Loucy (cell line): ENCODE data around the gene CCDC59.

Experiments
- H2AFZ ChIP-seq: fragments of 200-600 bp; sonication (generic); 2 replicates; pipeline ENCODE4 v1.6.0; 2016; ENCODE audit warnings: antibody characterized with exemption, mild to moderate bottlenecking, low read length, moderate library complexity
- H3F3A ChIP-seq: fragments of 200-600 bp; 2 replicates; pipeline ENCODE4 v1.6.0; 2016; ENCODE audit warnings: antibody characterized with exemption, low read depth, mild to moderate bottlenecking
- H3K27me3 ChIP-seq: fragments of 200-600 bp; sonication (generic); 2 replicates; pipeline ENCODE4 v1.6.1; 2014; ENCODE audit warnings: low read length, mild to moderate bottlenecking; ENCODE audit not compliant: insufficient read depth, poor library complexity, severe bottlenecking
- H3K36me3 ChIP-seq: fragments of 200-600 bp; sonication (generic); 2 replicates; pipeline ENCODE4 v1.6.1; 2016; ENCODE audit warnings: low read length; ENCODE audit not compliant: insufficient read depth
- H3K4me1 ChIP-seq: fragments of 200-600 bp; sonication (generic); 2 replicates; pipeline ENCODE4 v1.5.1; 2014; ENCODE audit warnings: low read length, mild to moderate bottlenecking; ENCODE audit not compliant: insufficient read depth, poor library complexity, severe bottlenecking
- H3K4me2 ChIP-seq: fragments of 200-600 bp; sonication (generic); 2 replicates; pipeline ENCODE4 v1.6.0; 2014; ENCODE audit warnings: antibody characterized with exemption, low read length, low read depth, mild to moderate bottlenecking; ENCODE audit not compliant: poor library complexity, severe bottlenecking
- H3K4me3 ChIP-seq: fragments of 200-600 bp; sonication (generic); 2 replicates; pipeline ENCODE4 v1.5.1; 2014; ENCODE audit warnings: low read length, mild to moderate bottlenecking, mixed read lengths; ENCODE audit not compliant: poor library complexity, severe bottlenecking
- H3K79me2 ChIP-seq: fragments of 200-600 bp; sonication (generic); 2 replicates; pipeline ENCODE4 v1.6.1; 2014; ENCODE audit warnings: low read length; ENCODE audit not compliant: insufficient read depth
- H3K9ac ChIP-seq: fragments of 200-600 bp; sonication (generic); 2 replicates; pipeline ENCODE4 v1.6.0; 2014; ENCODE audit warnings: mild to moderate bottlenecking, low read depth, low read length, moderate library complexity; ENCODE audit not compliant: poor library complexity, severe bottlenecking
- H3K9me2 ChIP-seq: fragments of 200-600 bp; sonication (generic); replicated peaks from 2 replicates; pipeline ENCODE4 v1.6.1; 2016; ENCODE audit warnings: low read depth, low read length, mixed read lengths
- H3K9me3 ChIP-seq: fragments of 200-600 bp; sonication (generic); 2 replicates; pipeline ENCODE4 v1.6.1; 2014; ENCODE audit warnings: mild to moderate bottlenecking, antibody characterized with exemption, low read length, low read depth; ENCODE audit not compliant: insufficient read depth
- H4K20me1 ChIP-seq: fragments of 200-600 bp; sonication (generic); 2 replicates; pipeline ENCODE4 v1.6.0; 2014; ENCODE audit warnings: antibody characterized with exemption, low read length, mild to moderate bottlenecking; ENCODE audit not compliant: insufficient read depth, poor library complexity, severe bottlenecking
- CTCF ChIP-seq: fragments of 200-600 bp; sonication (generic); conservative IDR thresholded peaks from 2 replicates; pipeline ENCODE4 v1.5.1; 2014; ENCODE audit warnings: mild to moderate bottlenecking, antibody characterized with exemption, low read length
- EZH2phosphoT487 ChIP-seq: fragments of 200-600 bp; IDR thresholded peaks from 2 replicates; pipeline ENCODE4 v1.6.1; 2018; ENCODE audit warnings: antibody characterized with exemption, mild to moderate bottlenecking, moderate library complexity, borderline replicate concordance

CCDC59 gene

GRCh38 chr12:82357845-82358199 lies 365 bp downstream of the CCDC59 start:
- no peaks in the 10 kb centered on the region for H3F3A ChIP-seq
- H3K9me2 ChIP-seq: no peaks in the 10 kb centered on the region
- no peaks in the 10 kb centered on the region for H3K9me3 ChIP-seq
- peaks cover 38% of the 10 kb centered on the region for H3K79me2 ChIP-seq
- TF ChIP-seq EZH2phosphoT487 (no peak), CTCF (no peak)
- peak overlapping the region; percentile 100 for H3K4me3 ChIP-seq
- H2AFZ ChIP-seq: peak overlapping the region; percentile 98
- H3K4me2 ChIP-seq: peak overlapping the region; percentile 92
- H4K20me1 ChIP-seq: peaks cover 33% of the 10 kb centered on the region
- H3K36me3 ChIP-seq: peaks cover 19% of the 10 kb centered on the region; the same call in 1 of the 2 replicates
- peaks cover 5% of the 10 kb centered on the region for H3K27me3 ChIP-seq
- peaks cover 42% of the 10 kb centered on the region for H3K4me1 ChIP-seq
- peak overlapping the region; percentile 98 for H3K9ac ChIP-seq

DNA sequence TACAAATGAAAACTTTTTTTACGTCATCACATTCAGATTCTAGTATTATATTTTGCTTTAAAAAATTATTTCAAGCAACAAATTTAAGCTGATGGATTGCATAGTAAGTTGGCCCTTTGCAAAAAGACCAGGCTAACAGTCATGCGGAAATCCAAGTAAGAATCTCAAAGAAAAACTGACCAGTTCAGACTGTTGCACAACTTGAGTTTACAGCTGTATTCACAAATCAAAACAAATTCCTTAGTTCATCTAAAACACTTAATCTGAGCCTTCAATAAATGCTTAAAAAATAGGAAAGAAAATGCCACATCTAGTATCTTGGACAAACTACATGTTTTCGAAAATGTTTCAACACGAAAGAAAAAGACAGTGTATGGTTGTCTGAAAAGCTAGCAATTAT lies 847 bp downstream of the CCDC59 start:
- Histone ChIP-seq H3K4me1 (peaks cover 42% of the 10 kb centered on the region), H3K4me2 (peak overlapping the region; percentile 92), H3K36me3 (peaks cover 22% of the 10 kb centered on the region; the same call in 1 of the 2 replicates), H4K20me1 (peaks cover 33% of the 10 kb centered on the region), H3K27me3 (peaks cover 5% of the 10 kb centered on the region), H3K9ac (peak overlapping the region; percentile 98), H3K9me3 (no peaks in the 10 kb centered on the region), H3K4me3 (peak overlapping the region; percentile 100), H3F3A (no peaks in the 10 kb centered on the region), H2AFZ (no peak overlapping the region), H3K79me2 (peaks cover 38% of the 10 kb centered on the region), H3K9me2 (no peaks in the 10 kb centered on the region)
- TF ChIP-seq EZH2phosphoT487: no peak
- no peak for TF ChIP-seq CTCF

DNA sequence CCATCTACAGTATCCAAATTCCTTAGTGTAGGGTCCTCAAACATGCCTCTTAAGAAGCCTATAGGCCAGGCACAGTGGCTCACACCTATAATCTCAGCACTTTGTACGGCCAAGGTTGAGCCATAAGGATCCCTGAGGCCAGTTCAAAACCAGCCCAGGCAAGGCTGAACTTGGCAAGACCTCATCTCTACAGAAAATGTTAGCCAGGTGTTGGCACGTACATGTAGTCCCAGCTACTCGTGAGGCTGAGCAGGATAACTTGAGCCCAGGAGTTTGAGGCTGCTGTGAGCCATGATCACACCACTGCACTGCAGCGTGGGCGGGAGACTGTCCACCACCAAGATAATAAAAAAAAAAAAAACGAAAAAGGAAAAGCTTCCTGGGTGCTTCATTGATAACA lies 6.8 kb downstream of the CCDC59 start:
- Histone ChIP-seq H2AFZ (no peak overlapping the region), H3K27me3 (no peaks in the 10 kb centered on the region), H4K20me1 (peaks cover 18% of the 10 kb centered on the region), H3K9me3 (no peaks in the 10 kb centered on the region), H3K4me1 (peaks cover 15% of the 10 kb centered on the region), H3K4me3 (no peak overlapping the region), H3K9me2 (no peaks in the 10 kb centered on the region), H3K79me2 (peaks cover 20% of the 10 kb centered on the region), H3K36me3 (peaks cover 30% of the 10 kb centered on the region; the same call in 1 of the 2 replicates), H3F3A (no peaks in the 10 kb centered on the region), H3K9ac (no peak overlapping the region), H3K4me2 (no peak overlapping the region)
- TF ChIP-seq EZH2phosphoT487: no peak

GRCh38 chr12:82350161-82350560 lies 8.0 kb downstream of the CCDC59 start:
- TF ChIP-seq EZH2phosphoT487 (no peak), CTCF (no peak)
- no peak overlapping the region for H3K4me2 ChIP-seq
- H3K36me3 ChIP-seq: peaks cover 26% of the 10 kb centered on the region; the same call in 1 of the 2 replicates
- H3K4me1 ChIP-seq: peaks cover 2% of the 10 kb centered on the region
- peaks cover 5% of the 10 kb centered on the region for H4K20me1 ChIP-seq
- H3F3A ChIP-seq: no peaks in the 10 kb centered on the region
- no peak overlapping the region for H2AFZ ChIP-seq
- no peaks in the 10 kb centered on the region for H3K27me3 ChIP-seq
- no peaks in the 10 kb centered on the region for H3K9me3 ChIP-seq
- H3K9ac ChIP-seq: no peak overlapping the region
- H3K4me3 ChIP-seq: no peak overlapping the region
- H3K9me2 ChIP-seq: no peaks in the 10 kb centered on the region
- H3K79me2 ChIP-seq: peaks cover 8% of the 10 kb centered on the region; the same call in 1 of the 2 replicates
